GM08714 (cell line): Measurements from ENCODE around the gene TMEM169.

Experiments used
- H3K4me3 ChIP-seq: fragments of 200-500 bp; sonication (Bioruptor generic); 2 replicates; pipeline ENCODE4 v1.5.1; 2014; ENCODE audit warnings: mild to moderate bottlenecking, low read length, inconsistent platforms
- ZNF274 ChIP-seq: IDR thresholded peaks from 2 replicates; pipeline ENCODE4 v1.6.1; 2012; ENCODE audit warnings: mild to moderate bottlenecking, low read depth, low read length

The TMEM169 gene

DNA sequence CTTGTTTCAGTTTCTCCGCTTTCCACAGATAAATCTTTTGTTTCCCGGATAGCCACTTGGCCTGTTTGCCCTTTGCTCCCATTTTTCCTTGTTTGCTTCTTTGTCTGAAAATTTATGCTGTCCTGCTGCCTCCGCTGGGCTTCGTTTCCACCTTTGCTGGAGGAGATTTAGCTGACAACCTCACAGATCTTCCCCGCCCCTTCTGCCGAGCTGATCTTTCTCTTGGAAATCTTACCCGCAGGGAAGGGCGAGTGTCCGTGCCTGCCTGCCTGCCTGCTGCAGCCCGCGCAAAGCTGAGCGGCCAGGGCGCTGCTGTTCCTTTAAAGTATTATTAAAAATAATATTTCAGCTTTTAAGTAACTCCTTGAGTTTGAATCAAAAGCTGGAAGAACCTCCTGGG, 26.0 kb downstream of the TMEM169 start:
- no peak for TF ChIP-seq ZNF274
- no peak overlapping the region for H3K4me3 ChIP-seq

DNA sequence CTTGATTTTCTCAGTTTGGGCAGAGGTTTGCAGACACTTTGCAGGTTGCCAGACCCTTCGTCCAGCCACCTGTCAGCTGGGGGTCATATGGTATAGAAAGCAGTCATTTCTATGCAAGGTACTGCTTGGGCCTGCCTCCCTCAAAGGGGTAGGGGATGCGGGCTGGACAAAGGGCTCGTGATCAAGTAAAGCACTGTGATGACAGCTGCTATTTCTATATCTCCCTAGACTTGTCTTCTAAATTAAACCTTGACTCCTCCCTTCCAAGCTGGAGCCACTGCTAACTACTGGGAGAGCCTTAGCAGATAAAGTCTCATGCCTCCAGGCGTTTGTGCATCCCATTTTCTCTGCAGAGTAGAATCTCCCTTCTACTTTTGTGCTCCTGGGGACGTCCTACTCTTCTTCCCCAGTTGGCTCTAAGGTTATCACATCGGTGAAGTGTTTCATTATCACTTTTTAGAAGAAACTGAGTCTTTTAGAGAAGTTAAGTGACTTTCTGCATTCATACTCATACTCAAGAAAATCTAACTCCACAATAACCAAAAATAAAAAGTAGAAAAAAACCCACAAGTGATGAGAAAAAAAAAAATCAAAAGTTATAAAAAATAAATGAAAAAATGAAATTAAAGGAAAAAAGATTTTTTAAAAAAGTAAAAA, 26.7 kb downstream of the TMEM169 start:
- H3K4me3 ChIP-seq, result peak overlapping the region; percentile 32
- no peak for TF ChIP-seq ZNF274

DNA sequence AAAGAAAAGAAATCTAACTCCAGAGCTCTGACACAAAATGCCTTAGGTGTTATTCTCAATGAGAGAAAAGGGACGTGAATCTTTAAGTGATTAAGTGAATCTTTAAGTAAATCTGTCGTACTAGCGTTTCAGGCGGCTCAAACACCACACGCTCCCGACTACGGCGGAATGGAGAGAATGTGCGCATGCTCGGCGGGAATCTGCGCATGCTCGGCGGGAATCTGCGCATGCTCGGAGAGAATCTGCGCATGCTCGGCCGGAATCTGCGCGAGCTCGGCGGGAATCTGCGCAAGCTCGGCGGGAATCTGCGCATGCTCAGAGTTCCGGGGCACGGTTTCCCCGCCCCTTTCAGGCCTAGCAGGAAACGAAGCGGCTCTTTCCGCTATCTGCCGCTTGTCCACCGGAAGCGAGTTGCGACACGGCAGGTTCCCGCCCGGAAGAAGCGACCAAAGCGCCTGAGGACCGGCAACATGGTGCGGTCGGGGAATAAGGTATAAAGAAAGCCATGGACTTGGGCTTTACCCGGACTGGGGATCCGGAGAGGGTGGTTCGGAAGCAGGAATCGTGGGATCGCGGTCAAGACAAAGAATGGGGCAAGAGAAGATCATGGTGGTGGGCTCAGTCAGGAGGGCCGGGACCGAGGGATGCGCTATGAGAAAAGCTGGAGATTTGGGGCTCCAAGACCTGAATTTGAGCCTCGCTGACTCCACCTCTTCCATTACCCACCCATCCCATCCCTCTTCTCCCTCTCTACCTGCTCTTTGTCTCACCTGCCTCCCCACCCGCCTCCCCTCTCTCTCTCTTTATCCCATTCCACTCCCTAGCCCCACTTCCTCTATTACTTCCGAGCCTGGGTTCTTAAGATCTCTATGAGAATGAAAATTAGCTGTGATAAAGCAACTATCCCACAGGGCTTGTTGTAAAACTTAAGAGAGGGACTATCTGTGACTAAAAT, 27.5 kb downstream of the TMEM169 start, which contains the start of gene XRCC5:
Gene XRCC5, plus strand, starts transcription at position 382 of the 955 bp plus-strand sequence. Its CDS starts 89 bp downstream, at position 471.
- no peak for TF ChIP-seq ZNF274
- H3K4me3 ChIP-seq, result peak within 1 kb of the TSS; percentile 91

DNA sequence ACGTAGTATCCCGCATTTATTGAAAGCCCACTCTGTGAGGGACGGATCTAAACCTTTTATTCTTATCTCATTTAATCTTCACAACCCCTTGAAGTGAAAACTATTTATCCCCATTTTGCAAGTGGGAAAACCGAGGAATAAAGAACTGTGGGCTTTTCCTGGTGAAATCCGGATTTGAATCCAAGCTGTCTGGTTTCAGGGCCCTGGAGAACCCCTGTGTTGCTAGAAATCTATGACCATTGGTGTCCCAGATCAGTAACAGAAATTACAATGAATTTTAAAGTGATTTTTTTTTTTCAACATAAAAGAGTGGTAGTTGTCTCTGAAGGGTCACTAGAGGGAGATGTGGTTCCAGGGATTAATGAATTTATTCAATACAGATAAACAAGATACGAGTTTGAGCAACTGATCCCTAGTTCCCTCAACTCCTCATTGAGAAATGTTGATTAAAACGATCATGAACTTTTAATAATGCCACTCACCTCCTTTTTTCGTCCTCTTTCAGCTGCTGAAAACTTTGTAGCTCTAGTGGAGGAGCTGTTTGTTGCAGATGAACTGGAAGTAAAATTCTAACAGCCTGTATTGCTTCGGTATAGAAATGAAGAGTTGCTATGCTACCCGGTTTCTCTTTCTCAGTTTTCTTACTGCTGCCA, 28.4 kb downstream of the TMEM169 start:
- peak overlapping the region; percentile 91 for H3K4me3 ChIP-seq
- TF ChIP-seq ZNF274, result no peak

GRCh38 chr2:216110620-216111019, 28.9 kb downstream of the TMEM169 start:
- peak overlapping the region; percentile 91 for H3K4me3 ChIP-seq
- no peak for TF ChIP-seq ZNF274

DNA sequence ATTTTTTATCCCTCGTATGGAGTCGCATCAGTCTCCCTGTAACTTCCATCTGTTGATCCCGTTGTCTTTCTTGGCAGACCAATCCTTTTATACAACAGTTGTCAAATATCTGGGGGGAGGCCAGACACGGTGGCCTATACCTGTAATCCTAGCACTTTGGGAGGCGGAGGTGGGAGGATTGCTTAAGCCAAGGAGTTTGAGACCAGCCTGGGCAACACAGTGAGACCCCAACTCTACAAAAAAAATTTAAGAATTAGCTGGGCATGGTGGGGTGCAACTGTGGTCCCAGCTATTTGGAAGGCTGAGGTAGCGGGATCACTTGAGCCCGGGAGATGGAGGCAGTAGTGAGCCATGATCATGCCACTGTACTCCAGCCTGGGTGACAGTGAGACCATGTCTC, 29.4 kb downstream of the TMEM169 start:
- TF ChIP-seq ZNF274, result no peak
- H3K4me3 ChIP-seq, result peak overlapping the region; percentile 9

GRCh38 chr2:216112926-216113325, 31.2 kb downstream of the TMEM169 start:
- H3K4me3 ChIP-seq, result no peak overlapping the region
- no peak for TF ChIP-seq ZNF274

DNA sequence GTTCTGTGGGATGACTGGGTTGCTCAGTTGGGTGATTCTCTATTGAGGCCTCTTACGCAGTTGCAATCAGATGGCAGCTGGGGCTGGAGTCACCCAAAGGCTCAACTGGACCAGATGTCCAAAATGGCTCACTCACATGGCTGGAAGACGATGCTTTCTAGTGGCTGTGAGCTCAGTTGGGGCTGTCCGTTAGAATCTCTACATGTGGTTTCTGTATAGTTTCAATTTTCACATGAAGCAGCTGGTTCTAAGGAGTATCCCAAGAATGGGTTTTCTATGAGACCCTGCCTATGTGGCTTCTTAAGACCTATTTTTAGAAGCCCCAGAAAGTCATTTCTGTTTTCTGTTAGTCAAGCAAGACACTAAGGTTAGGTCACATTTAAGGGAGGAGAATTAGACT, 31.9 kb downstream of the TMEM169 start:
- no peak for TF ChIP-seq ZNF274
- H3K4me3 ChIP-seq, result no peak overlapping the region; the same call in 1 of the 2 replicates

DNA sequence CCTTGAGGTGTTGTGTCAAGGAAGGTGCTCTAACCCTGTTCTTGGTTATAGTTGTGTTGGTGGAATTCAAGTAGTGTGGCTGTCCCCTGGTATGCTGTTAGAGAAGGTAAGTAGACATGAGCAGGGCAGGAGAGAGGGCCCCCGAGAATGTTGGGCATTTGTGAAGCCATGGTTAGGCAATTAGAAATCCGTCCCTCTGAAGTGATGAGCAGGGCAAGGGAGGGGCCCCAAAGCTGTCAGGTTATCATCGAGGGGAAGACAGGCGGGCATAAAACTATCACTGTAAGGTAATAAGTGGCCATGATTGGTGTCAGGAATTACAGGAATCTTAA, 32.6 kb downstream of the TMEM169 start:
- no peak for TF ChIP-seq ZNF274
- peak overlapping the region; percentile 35; the same call in 1 of the 2 replicates for H3K4me3 ChIP-seq

GRCh38 chr2:216114714-216115531, 33.2 kb downstream of the TMEM169 start:
- no peak for TF ChIP-seq ZNF274
- peak overlapping the region; percentile 99 for H3K4me3 ChIP-seq

DNA sequence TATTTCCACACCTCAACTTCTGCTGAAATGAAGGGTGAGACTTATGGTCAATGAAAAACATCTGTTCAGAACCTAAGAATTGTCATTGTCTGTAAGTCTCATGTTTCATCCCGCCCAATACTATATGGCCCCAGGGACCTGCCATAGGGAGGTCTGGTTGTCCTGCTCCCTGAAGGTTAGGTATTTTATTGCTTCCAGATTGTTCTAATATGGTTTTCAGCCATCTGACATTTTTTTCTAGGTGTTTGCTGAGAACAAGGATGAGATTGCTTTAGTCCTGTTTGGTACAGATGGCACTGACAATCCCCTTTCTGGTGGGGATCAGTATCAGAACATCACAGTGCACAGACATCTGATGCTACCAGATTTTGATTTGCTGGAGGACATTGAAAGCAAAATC, 34.7 kb downstream of the TMEM169 start:
- no peak overlapping the region for H3K4me3 ChIP-seq
- no peak for TF ChIP-seq ZNF274

DNA sequence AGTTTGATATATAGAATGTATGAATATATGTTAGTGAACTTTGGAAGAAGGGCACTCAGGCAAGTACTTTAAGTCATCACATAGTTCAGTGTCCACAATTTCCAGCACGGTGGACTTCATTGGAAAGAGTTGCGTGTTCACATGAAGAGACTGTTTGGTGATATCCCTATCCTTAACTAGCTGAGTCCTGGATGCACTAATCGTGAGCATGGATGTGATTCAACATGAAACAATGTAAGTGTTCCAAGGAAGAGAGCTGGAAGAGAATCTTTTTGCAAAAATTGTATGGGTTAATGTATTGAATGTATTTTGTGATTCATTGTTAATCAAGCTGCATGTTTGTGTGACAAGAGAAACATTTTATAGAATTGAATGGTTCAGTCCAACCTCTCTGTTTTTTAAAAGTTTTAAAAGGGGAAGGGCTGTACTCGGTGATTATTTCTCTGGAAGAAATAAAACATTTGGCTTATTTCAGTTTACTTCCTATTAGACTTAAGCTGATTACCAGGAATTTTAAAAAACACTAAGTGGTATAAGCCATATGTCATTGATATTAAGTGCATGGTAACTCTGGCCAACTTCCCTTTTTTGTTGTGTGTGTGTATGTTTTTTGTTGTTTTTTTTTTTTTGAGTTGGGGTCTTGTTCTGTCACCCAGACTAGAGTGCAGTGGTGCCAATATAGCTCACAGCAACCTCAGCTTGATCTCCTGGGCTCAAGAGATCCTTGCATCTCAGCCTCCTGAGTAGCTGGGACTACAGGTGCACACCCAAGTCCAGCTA, 36.0 kb downstream of the TMEM169 start:
- H3K4me3 ChIP-seq, result no peak overlapping the region
- TF ChIP-seq ZNF274, result no peak

- TF ChIP-seq ZNF274, result no peak
- no peak overlapping the region for H3K4me3 ChIP-seq
These were observed 36.8 kb downstream of the TMEM169 start for GRCh38 chr2:216118474-216118873.
